Suprapubic skin (tissue), 4 donors: ENCODE results near the gene GSAP. TPM values are rescaled to one million over a fixed set of nuclear protein-coding genes. Genes with fewer than 3 reads are reported as not detected.
"Not testable (repeated sequence)": the region's sequence is repeated elsewhere in the genome, so short reads cannot be mapped to it uniquely, and the experiment has no call there.

Experiments used
- DNase-seq, 2 donors: peaks; one replicate each; pipeline ENCODE4 v3.0.0-alpha.2; 2019; ENCODE audit warnings: low spot score in 2 of 2
- H3K27ac ChIP-seq: fragments of 200-600 bp; sonication (generic); one replicate; pipeline ENCODE4 v1.5.1; 2019
- H3K27me3 ChIP-seq: fragments of 200-600 bp; sonication (generic); one replicate; pipeline ENCODE4 v1.5.1; 2019
- H3K36me3 ChIP-seq: fragments of 200-600 bp; sonication (generic); one replicate; pipeline ENCODE4 v1.5.1; 2019
- H3K4me1 ChIP-seq: fragments of 200-600 bp; sonication (generic); one replicate; pipeline ENCODE4 v1.5.1; 2019
- H3K4me3 ChIP-seq: fragments of 200-600 bp; sonication (generic); one replicate; pipeline ENCODE4 v1.5.1; 2019; ENCODE audit warnings: mild to moderate bottlenecking
- H3K9me3 ChIP-seq: fragments of 200-600 bp; sonication (generic); one replicate; pipeline ENCODE4 v1.5.1; 2019
- CTCF ChIP-seq, 2 donors: fragments of 200-600 bp in 1 of 2; fragments of 450-650 bp in 1 of 2; sonication (generic) in 1 of 2; IDR thresholded peaks; one replicate each; pipeline ENCODE4 v1.5.1; 2016 to 2019; ENCODE audit warnings: antibody characterized with exemption in 2 of 2, mild to moderate bottlenecking in 1 of 2, moderate library complexity in 1 of 2
- EP300 ChIP-seq: sonication (generic); formaldehyde crosslinking; IDR thresholded peaks from one replicate; pipeline ENCODE4 v1.6.1; 2017; ENCODE audit warnings: antibody characterized with exemption
- POLR2A ChIP-seq, 2 donors: fragments of 450-650 bp; IDR thresholded peaks; one replicate each; pipeline ENCODE4 v1.6.1; 2017; ENCODE audit warnings: antibody characterized with exemption in 2 of 2, mild to moderate bottlenecking in 2 of 2, moderate library complexity in 2 of 2
- POLR2AphosphoS5 ChIP-seq, 3 donors: sonication (generic); formaldehyde crosslinking; IDR thresholded peaks; one replicate each; pipeline ENCODE4 v1.6.1; 2017; ENCODE audit warnings: antibody characterized with exemption in 3 of 3
- WGBS: methylation state at CpG from one replicate; pipeline ENCODE4 v1.1.5; 2018; 5-methylcytosine and 5-hydroxymethylcytosine counted together
- total RNA-seq, 4 donors: library from RNA; depleted of rRNA; stranded (reverse); fragments of >200 nt; gene quantifications; one replicate each; pipeline ENCODE4 v1.1.0, GENCODE V29; 2016

GSAP gene
- total RNA-seq, 4 donors from 2014 or later, result 11.8 to 52.8 (median 17.2) TPM

DNA sequence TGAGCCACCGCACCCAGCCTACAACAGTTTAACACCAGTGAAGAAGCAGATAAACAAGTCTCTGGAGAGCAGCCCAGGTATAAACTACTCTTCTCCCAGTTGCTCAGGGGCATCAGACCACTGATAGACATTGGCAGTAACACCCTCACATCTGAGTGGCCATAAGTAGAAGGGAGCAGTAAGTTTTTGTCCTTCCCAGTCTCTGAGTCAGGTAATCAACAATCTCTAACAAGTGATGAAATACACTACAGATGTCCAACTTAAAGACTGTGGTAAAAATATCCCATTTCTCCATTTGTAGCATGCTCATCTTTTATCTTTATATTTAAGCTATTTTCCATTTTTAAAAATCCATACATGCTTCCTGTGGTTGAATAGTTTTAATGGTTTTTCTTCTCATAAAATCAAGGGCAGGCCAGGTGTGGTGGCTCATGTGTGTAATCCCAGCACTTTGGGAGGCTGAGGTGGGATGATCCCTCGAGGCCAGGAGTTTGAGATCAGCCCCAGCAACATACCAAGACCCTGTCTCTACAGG is 78.6 kb downstream of the GSAP start:
- Histone ChIP-seq H3K9me3 (no peaks in the 10 kb centered on the region), H3K4me3 (no peak overlapping the region), H3K4me1 (peaks cover 6% of the 10 kb centered on the region), H3K36me3 (no peaks in the 10 kb centered on the region), H3K27ac (no peak overlapping the region), H3K27me3 (no peaks in the 10 kb centered on the region)
- TF ChIP-seq POLR2AphosphoS5 (IDR thresholded peaks at IDR 0.05) (no peak), POLR2A (IDR thresholded peaks at IDR 0.05) (no peak), EP300 (no peak), CTCF (IDR thresholded peaks at IDR 0.05) (no peak)
- DNase-seq, result no peak
- 96% methylated on average over 2 of the region's 2 CpGs for WGBS

GRCh38 chr7:77335581-77335980 is 80.6 kb downstream of the GSAP start:
- Histone ChIP-seq H3K9me3 (no peaks in the 10 kb centered on the region), H3K36me3 (no peaks in the 10 kb centered on the region), H3K4me3 (no peak overlapping the region), H3K4me1 (peaks cover 10% of the 10 kb centered on the region), H3K27me3 (no peaks in the 10 kb centered on the region), H3K27ac (no peak overlapping the region)
- DNase-seq, result no peak
- no peak for TF ChIP-seq CTCF (IDR thresholded peaks at IDR 0.05)

GRCh38 chr7:77334039-77334438 is 82.1 kb downstream of the GSAP start:
- H3K4me3 ChIP-seq, H3K36me3 ChIP-seq, H3K27ac ChIP-seq, H3K27me3 ChIP-seq, H3K9me3 ChIP-seq, DNase-seq: not testable (repeated sequence)
- 100% methylated on average over 2 of the region's 2 CpGs for WGBS
- peaks cover 22% of the 10 kb centered on the region for H3K4me1 ChIP-seq

DNA sequence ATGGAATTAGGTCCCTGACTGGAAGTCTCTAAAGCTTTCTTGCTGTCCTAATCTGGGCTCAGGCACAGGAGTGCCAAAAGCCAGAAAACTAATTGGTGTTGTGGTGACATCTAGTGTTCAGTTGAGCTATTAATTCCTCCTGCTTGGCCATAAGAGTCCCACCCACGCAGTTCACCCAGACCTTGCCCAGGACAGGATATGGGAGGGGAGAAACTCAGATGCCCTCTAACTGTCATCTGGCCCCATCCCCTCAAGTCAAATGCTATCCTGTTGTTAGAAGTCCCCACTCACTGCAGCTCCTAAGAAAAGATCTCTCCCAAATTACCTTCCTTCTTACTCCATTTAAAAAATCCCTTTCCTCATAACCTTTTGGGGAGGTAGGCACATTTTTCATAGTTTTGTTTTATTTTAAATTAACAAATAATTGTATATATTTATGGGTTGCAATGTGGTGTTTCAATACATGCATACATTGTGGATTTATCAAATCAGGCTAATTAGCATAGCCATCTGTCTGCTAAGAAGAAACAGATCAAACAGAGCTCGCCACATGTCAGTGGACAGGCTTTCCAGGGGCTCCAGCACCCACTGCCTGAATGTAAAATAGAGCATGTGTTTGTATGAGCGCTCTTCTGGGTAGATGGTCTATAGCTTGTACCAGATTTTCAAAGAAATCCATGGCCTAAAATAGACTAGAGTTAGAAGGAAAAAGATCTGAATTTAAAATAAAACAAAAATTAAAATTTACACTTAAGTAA is 84.0 kb downstream of the GSAP start:
- no peaks in the 10 kb centered on the region for H3K27me3 ChIP-seq
- H3K4me1 ChIP-seq, result peaks cover 41% of the 10 kb centered on the region
- no peak overlapping the region for H3K4me3 ChIP-seq
- WGBS, result 55% methylated on average over 3 of the region's 3 CpGs
- no peak for DNase-seq
- no peaks in the 10 kb centered on the region for H3K9me3 ChIP-seq
- H3K27ac ChIP-seq, result no peak overlapping the region
- TF ChIP-seq POLR2A (IDR thresholded peaks at IDR 0.05), result no peak
- peak; percentile 50 to 75 for TF ChIP-seq CTCF (IDR thresholded peaks at IDR 0.05)
- H3K36me3 ChIP-seq, result no peaks in the 10 kb centered on the region

GRCh38 chr7:77330169-77330882 is 85.8 kb downstream of the GSAP start:
- H3K27me3 ChIP-seq, result no peaks in the 10 kb centered on the region
- H3K36me3 ChIP-seq, result no peaks in the 10 kb centered on the region
- TF ChIP-seq POLR2AphosphoS5 (IDR thresholded peaks at IDR 0.05), result no peak
- TF ChIP-seq POLR2A (IDR thresholded peaks at IDR 0.05), result no peak
- no peak for TF ChIP-seq CTCF (IDR thresholded peaks at IDR 0.05)
- no peak for TF ChIP-seq EP300
- H3K4me3 ChIP-seq, result no peak overlapping the region
- peaks cover 51% of the 10 kb centered on the region for H3K4me1 ChIP-seq
- H3K27ac ChIP-seq, result peak overlapping the region; percentile 19
- H3K9me3 ChIP-seq, result no peaks in the 10 kb centered on the region
- 63% methylated on average over 6 of the region's 6 CpGs for WGBS
- no peak for DNase-seq
